Measurements from ENCODE around the gene LRRC1.

The LRRC1 gene

DNA sequence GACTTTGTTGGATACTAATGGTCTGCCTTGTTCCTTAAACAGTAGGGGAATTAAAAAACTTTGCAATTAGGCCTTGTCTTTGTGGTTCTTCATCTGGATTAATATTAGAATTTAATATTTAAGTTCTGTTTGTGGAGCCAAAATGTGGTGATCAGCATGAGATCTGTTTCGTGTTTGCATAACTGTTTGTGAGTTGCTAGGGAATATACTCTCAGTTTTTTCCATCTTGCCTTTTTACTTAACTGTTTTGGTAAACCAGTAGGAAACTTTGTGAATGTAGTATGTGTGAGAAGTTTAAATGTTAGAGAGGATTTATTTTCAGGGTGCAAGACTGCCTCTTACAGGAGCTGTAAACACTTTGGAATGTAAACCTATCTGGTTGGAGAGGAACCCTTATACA lies 35.6 kb downstream of the LRRC1 start:
- TF ChIP-seq, protein P1, sequence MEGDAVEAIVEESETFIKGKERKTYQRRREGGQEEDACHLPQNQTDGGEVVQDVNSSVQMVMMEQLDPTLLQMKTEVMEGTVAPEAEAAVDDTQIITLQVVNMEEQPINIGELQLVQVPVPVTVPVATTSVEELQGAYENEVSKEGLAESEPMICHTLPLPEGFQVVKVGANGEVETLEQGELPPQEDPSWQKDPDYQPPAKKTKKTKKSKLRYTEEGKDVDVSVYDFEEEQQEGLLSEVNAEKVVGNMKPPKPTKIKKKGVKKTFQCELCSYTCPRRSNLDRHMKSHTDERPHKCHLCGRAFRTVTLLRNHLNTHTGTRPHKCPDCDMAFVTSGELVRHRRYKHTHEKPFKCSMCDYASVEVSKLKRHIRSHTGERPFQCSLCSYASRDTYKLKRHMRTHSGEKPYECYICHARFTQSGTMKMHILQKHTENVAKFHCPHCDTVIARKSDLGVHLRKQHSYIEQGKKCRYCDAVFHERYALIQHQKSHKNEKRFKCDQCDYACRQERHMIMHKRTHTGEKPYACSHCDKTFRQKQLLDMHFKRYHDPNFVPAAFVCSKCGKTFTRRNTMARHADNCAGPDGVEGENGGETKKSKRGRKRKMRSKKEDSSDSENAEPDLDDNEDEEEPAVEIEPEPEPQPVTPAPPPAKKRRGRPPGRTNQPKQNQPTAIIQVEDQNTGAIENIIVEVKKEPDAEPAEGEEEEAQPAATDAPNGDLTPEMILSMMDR (IDR thresholded peaks at IDR 0.05): no peak

- TF ChIP-seq, protein P1 (IDR thresholded peaks at IDR 0.05): no peak
Observed at GRCh38 chr6:53831081-53831869, 36.5 kb downstream of the LRRC1 start.

DNA sequence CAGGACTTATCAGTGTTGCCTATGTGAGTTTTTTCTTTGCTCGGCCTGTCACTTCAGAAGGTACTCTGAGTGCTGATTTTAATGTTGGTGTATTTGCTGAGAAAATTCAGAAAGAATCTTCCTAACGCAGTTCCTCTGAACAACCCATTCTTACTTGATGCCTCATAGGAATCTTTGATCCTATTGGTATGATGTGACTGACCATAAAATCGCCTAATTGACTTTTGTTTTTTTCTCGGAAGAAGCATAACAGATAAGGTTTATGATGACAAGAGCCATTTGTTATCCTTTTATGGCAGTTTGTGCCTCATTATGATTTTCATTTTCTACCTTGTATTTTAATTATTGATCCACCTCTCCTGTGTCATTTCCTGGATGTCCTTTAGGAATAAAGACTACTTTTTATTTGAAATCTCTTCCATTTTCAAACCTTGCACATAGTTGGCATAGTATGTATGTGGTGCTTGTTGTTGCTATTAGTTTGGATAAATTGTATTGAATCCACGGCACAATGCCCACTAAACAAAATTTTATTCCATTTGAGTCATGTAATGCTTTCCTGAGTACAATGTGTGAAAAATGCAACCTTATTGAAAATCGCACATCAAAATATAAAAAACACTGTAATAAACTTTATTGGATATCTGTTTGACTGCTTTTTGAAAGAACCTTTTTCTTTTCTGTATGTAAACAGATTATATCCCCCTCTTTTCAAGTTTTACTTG lies 37.3 kb downstream of the LRRC1 start:
- TF ChIP-seq, protein P1 (IDR thresholded peaks at IDR 0.05): no peak

- TF ChIP-seq, protein P1 (IDR thresholded peaks at IDR 0.05): no peak
Observed at GRCh38 chr6:53833155-53833554, 38.4 kb downstream of the LRRC1 start.

DNA sequence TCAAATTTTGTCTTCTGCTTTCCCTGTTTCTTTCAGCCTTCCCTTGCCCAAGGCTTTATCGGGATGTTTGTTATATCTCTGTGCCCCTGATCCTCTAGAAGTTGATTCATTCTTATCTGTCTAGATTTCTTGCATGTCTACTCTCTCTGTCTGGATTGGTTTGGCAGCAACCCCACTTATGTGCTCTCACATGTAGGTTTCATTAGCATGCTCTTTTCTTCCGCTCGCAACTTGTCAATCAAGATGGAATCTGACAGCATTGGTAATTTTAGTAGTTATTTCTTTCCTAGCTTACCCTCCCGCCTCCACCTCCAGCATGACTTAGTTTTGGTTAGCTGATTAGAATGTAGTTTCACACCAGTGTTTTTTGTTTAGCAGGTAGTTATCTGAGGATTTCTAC lies 39.3 kb downstream of the LRRC1 start:
- TF ChIP-seq, protein P1 (IDR thresholded peaks at IDR 0.05): no peak

DNA sequence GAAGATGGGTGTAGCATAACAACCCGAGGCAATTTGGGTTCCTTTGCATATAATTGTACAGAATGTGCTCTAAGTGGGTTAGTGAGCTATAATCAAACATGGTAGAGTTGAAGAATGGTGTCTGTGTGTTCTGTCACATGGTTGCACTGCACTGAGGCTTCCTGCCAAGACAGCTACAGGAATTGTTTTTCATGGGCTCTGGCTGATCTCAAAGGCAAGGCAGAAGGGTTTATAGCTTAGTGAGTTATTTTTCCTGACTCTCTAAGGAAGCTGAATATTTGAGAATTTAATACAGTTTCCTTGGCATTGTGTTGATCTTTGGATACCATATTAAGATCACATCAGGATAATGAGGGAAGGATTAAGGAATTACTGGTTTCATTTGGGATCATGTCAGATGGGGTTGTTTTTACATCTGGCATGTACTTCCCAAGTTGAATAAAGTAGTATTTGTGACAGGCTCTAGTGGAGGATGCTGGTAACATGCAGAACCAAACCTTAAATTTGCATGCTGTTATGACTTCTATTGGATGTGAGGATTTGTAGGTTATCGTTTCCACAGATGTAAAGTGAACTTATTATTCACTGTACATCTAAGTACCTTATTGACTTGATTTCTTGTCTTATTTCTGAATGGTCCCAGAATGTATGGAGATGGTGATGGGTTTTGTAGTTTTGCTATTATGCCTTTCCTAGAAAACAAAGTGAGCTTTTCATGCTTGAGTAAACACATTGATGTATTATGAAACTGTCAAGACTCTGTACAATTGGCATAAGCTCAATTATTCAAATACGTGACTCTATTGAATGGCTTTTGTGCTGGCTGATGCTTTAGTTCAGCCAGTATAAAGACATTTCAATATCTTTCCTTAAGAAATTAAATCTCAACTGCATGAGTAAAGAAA lies 43.3 kb downstream of the LRRC1 start:
- TF ChIP-seq, protein P1 (IDR thresholded peaks at IDR 0.05): no peak

GRCh38 chr6:53840027-53840426 lies 45.2 kb downstream of the LRRC1 start:
- TF ChIP-seq, protein P1 (IDR thresholded peaks at IDR 0.05): no peak
